Sigmoid colon (tissue), 7 donors: ENCODE data around the gene HABP2. TPM values are rescaled to one million over a fixed set of nuclear protein-coding genes. Genes with fewer than 3 reads are reported as not detected.

Source experiments
- DNase-seq: peaks from one replicate; pipeline ENCODE4 v3.0.0-alpha.2; 2019
- H3K27ac ChIP-seq, 4 donors: fragments of 200-600 bp; sonication (generic); one replicate each; pipeline ENCODE4 v1.5.1; 2016 to 2019; ENCODE audit warnings: mild to moderate bottlenecking in 1 of 4
- H3K27me3 ChIP-seq, 3 donors: fragments of 200-600 bp; sonication (generic); one replicate each; pipeline ENCODE4 v1.5.1; 2019; ENCODE audit warnings: mild to moderate bottlenecking in 1 of 3
- H3K36me3 ChIP-seq, 4 donors: fragments of 200-600 bp; sonication (generic); one replicate each; pipeline ENCODE4 v1.5.1; 2016 to 2019
- H3K4me1 ChIP-seq, 4 donors: fragments of 200-600 bp; sonication (generic); one replicate each; pipeline ENCODE4 v1.5.1; 2017 to 2019
- H3K4me3 ChIP-seq, 4 donors: fragments of 200-600 bp; sonication (generic); one replicate each; pipeline ENCODE4 v1.5.1; 2017 to 2019; ENCODE audit warnings: mild to moderate bottlenecking in 2 of 4, moderate library complexity in 1 of 4
- H3K9me3 ChIP-seq, 4 donors: fragments of 200-600 bp in 3 of 4; sonication (generic) in 3 of 4; one replicate each; pipeline versions ENCODE4 v1.5.1 to v1.6.1; 2013 to 2019
- CTCF ChIP-seq, 4 experiments: fragments of 450-650 bp in 3 of 4; fragments of 200-600 bp in 1 of 4; IDR thresholded peaks; one replicate each; pipeline ENCODE4 v1.5.1; 2016 to 2019; ENCODE audit warnings: antibody characterized with exemption in 4 of 4, mild to moderate bottlenecking in 3 of 4, moderate library complexity in 2 of 4
- EP300 ChIP-seq, 4 donors: sonication (generic); formaldehyde crosslinking; IDR thresholded peaks; one replicate each; pipeline ENCODE4 v1.6.1; 2017; ENCODE audit warnings: antibody characterized with exemption in 4 of 4
- POLR2A ChIP-seq, 2 donors: fragments of 450-650 bp; IDR thresholded peaks; one replicate each; pipeline ENCODE4 v1.6.1; 2016; ENCODE audit warnings: antibody characterized with exemption in 2 of 2, mild to moderate bottlenecking in 2 of 2, moderate library complexity in 2 of 2
- POLR2AphosphoS5 ChIP-seq, 4 donors: sonication (generic); formaldehyde crosslinking; IDR thresholded peaks; one replicate each; pipeline ENCODE4 v1.6.1; 2017; ENCODE audit warnings: antibody characterized with exemption in 4 of 4
- WGBS, 2 donors: extraction: QIAGEN DNeasy Blood & Tissue Kit; methylation state at CpG; one replicate each; pipeline ENCODE4 v1.1.7; 2013; 5-methylcytosine and 5-hydroxymethylcytosine counted together
- intact Hi-C: fragments of 100-400 bp; cut with DNase I; formaldehyde crosslinking; loops from one replicate; pipeline ENCODE4 v1.15.1; 2023
- polyA plus RNA-seq, 3 donors: library from polyadenylated mRNA; stranded (reverse); fragments of 200-250 nt; gene quantifications; one replicate each; pipeline ENCODE4 v1.2.3, GENCODE V29; 2013
- total RNA-seq, 4 donors: library from RNA; depleted of rRNA; stranded (reverse); fragments of >200 nt; gene quantifications; one replicate each; pipeline ENCODE4 v1.1.0, GENCODE V29; 2016
- donor health status: healthy with polysubstance abuse.
- donor health status: Bipolar disorder and iron deficiency.
- donor health status: healthy.

HABP2 gene
- total and polyA plus RNA-seq, 7 donors, result not detected

DNA sequence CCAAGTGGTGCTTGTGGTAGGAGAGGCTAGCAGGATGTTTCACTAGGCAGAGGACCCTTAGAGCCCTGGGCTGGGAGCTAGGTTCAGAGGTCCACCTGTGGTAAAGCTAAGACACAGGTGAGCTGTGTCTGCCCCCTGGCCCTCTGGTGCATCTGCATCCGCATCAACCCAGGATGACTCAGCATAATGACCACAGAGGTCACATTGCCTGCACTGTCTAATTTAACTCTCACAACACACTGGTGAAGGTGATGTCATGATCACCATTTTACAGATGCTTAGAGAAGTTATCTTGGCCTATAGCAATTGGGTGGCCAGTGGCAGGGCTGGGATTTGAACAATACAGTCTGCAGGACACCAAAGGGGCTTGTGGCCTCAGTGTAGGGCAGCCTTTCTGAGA, 33.1 kb downstream of the HABP2 start:
- H3K9me3 ChIP-seq, result no peaks in the 10 kb centered on the region
- DNase-seq, result no peak
- intact Hi-C loops, result no loop called here
- TF ChIP-seq POLR2AphosphoS5 (IDR thresholded peaks at IDR 0.05) (no peak), POLR2A (IDR thresholded peaks at IDR 0.05) (no peak), EP300 (IDR thresholded peaks at IDR 0.05) (no peak), CTCF (IDR thresholded peaks at IDR 0.05) (no peak)
- whole genome bisulfite sequencing, 2 donors, result 68 to 77% methylated on average over 1 of the region's 1 CpG
- no peak overlapping the region for H3K4me3 ChIP-seq
- H3K4me1 ChIP-seq, result no peaks in the 10 kb centered on the region
- no peaks in the 10 kb centered on the region for H3K27me3 ChIP-seq
- no peaks in the 10 kb centered on the region for H3K36me3 ChIP-seq
- H3K27ac ChIP-seq, result no peak overlapping the region

- Histone ChIP-seq H3K27me3 (no peaks in the 10 kb centered on the region), H3K36me3 (no peaks in the 10 kb centered on the region), H3K27ac (no peak overlapping the region), H3K9me3 (no peaks in the 10 kb centered on the region), H3K4me3 (no peak overlapping the region), H3K4me1 (no peaks in the 10 kb centered on the region)
- no peak for DNase-seq
- TF ChIP-seq POLR2AphosphoS5 (IDR thresholded peaks at IDR 0.05) (no peak), CTCF (IDR thresholded peaks at IDR 0.05) (no peak), EP300 (IDR thresholded peaks at IDR 0.05) (no peak), POLR2A (IDR thresholded peaks at IDR 0.05) (no peak)
- intact Hi-C loops, result no loop called here
- WGBS, 2 donors, result 76 to 80% methylated on average over 13 of the region's 13 CpGs
Measured at GRCh38 chr10:113589201-113589770, 36.4 kb downstream of the HABP2 start.

DNA sequence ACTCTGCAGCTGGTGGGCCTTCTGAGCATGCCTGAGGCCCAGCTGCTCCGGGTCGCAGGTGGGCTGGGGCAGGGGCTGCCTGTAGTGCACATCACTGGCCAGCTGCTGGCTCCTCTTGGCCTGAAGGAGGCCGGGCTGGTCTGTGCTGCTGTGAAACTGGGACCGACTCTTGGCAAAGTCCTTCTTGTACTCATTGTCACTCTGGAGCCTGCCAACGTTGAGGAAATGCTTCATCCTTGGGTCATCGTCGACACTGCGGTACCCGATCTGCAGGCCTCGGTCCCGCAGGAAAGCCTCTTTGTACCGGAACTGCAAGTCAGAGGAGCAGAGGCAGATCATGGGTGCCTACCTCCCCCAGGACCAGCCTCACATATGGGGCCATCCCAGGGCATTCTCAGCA, 37.7 kb downstream of the HABP2 start:
- H3K9me3 ChIP-seq, result no peaks in the 10 kb centered on the region
- H3K36me3 ChIP-seq, result no peaks in the 10 kb centered on the region
- no peak for DNase-seq
- no peaks in the 10 kb centered on the region for H3K4me1 ChIP-seq
- TF ChIP-seq EP300 (IDR thresholded peaks at IDR 0.05), result no peak
- TF ChIP-seq CTCF (IDR thresholded peaks at IDR 0.05), result no peak
- TF ChIP-seq POLR2AphosphoS5 (IDR thresholded peaks at IDR 0.05), result no peak
- TF ChIP-seq POLR2A (IDR thresholded peaks at IDR 0.05), result no peak
- no peak overlapping the region for H3K27ac ChIP-seq
- H3K27me3 ChIP-seq, result no peaks in the 10 kb centered on the region
- intact Hi-C loops, result no loop called here
- 90 to 95% methylated on average over 12 of the region's 12 CpGs for WGBS, 2 donors
- no peak overlapping the region for H3K4me3 ChIP-seq

- Histone ChIP-seq H3K4me3 (no peak overlapping the region), H3K9me3 (no peaks in the 10 kb centered on the region), H3K27me3 (no peaks in the 10 kb centered on the region), H3K4me1 (no peaks in the 10 kb centered on the region), H3K36me3 (no peaks in the 10 kb centered on the region), H3K27ac (no peak overlapping the region)
- intact Hi-C loops, result no loop called here
- no peak for DNase-seq
- 73 to 92% methylated on average over 8 of the region's 8 CpGs for WGBS, 2 donors
- TF ChIP-seq POLR2A (IDR thresholded peaks at IDR 0.05), result no peak
Measured at GRCh38 chr10:113592380-113592779, 39.5 kb downstream of the HABP2 start.

DNA sequence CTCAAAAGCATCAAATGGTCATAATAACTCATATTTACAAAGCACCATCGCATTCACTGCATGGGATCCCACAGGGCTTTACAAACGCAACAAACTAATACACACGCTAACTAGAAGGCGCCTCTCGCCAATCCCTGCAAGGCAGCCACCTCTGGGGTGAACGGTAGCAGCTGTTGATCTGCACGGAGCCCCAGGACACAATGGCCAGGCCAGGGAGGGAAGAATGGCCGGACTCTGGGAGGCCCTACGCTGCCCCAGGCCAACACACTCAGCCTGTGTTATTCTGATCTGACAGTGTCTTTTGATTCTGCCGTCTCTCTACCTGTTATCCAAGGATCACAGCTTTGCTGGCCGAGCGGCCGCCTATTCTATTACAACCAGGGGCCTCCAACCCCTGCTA, 41.8 kb downstream of the HABP2 start:
- no peak for DNase-seq
- Histone ChIP-seq H3K4me3 (no peak overlapping the region), H3K4me1 (no peaks in the 10 kb centered on the region), H3K36me3 (no peaks in the 10 kb centered on the region), H3K27me3 (no peaks in the 10 kb centered on the region), H3K9me3 (no peaks in the 10 kb centered on the region), H3K27ac (no peak overlapping the region)
- 90 to 94% methylated on average over 13 of the region's 13 CpGs for WGBS, 2 donors
- intact Hi-C loops, result no loop called here
- TF ChIP-seq EP300 (IDR thresholded peaks at IDR 0.05) (no peak), CTCF (IDR thresholded peaks at IDR 0.05) (no peak), POLR2AphosphoS5 (IDR thresholded peaks at IDR 0.05) (no peak), POLR2A (IDR thresholded peaks at IDR 0.05) (no peak)
